Liver (tissue), 9 donors: Measurements from ENCODE around the gene FLT1. TPM values are rescaled to one million over a fixed set of nuclear protein-coding genes. Genes with fewer than 3 reads are reported as not detected.

Source experiments
- DNase-seq: peaks from one replicate; pipeline ENCODE4 v3.0.0-alpha.2; 2017; ENCODE audit warnings: low spot score
- H3K27ac ChIP-seq, 2 donors: one replicate each; pipeline ENCODE4 v1.7.0; 2013; ENCODE audit warnings: inconsistent platforms in 2 of 2, low read length in 2 of 2, control low read depth in 1 of 2, low read depth in 1 of 2, mild to moderate bottlenecking in 1 of 2
- H3K27me3 ChIP-seq, 4 donors: one replicate each; pipeline versions ENCODE4 v1.6.1 to v1.7.0; 2013; ENCODE audit warnings: low read length in 3 of 4, inconsistent platforms in 1 of 4, mild to moderate bottlenecking in 1 of 4, moderate library complexity in 1 of 4; ENCODE audit not compliant: control insufficient read depth in 4 of 4, insufficient read depth in 4 of 4
- H3K36me3 ChIP-seq, 4 donors: one replicate each; pipeline versions ENCODE4 v1.6.1 to v1.7.0; 2013; ENCODE audit warnings: low read length in 3 of 4, mild to moderate bottlenecking in 3 of 4, low read depth in 1 of 4, moderate library complexity in 1 of 4; ENCODE audit not compliant: control insufficient read depth in 4 of 4, insufficient read depth in 3 of 4
- H3K4me1 ChIP-seq, 4 donors: one replicate each; pipeline versions ENCODE4 v1.6.1 to v1.7.0; 2013; ENCODE audit warnings: low read length in 3 of 4, mild to moderate bottlenecking in 3 of 4, moderate library complexity in 1 of 4; ENCODE audit not compliant: control insufficient read depth in 4 of 4, insufficient read depth in 4 of 4
- H3K4me3 ChIP-seq, 3 donors: one replicate each; pipeline versions ENCODE4 v1.6.1 to v1.7.0; 2013; ENCODE audit warnings: low read length in 3 of 3, control low read depth in 1 of 3, low read depth in 1 of 3, mild to moderate bottlenecking in 1 of 3
- H3K9ac ChIP-seq, 2 donors: one replicate each; pipeline ENCODE4 v1.7.0; 2013; ENCODE audit warnings: low read length in 2 of 2, mild to moderate bottlenecking in 2 of 2, moderate library complexity in 2 of 2, control low read depth in 1 of 2, low read depth in 1 of 2
- H3K9me3 ChIP-seq, 4 donors: one replicate each; pipeline versions ENCODE4 v1.6.1 to v1.7.0; 2013; ENCODE audit warnings: low read length in 3 of 4; ENCODE audit not compliant: control insufficient read depth in 4 of 4
- ATF3 ChIP-seq: IDR thresholded peaks from 2 replicates; pipeline ENCODE4 v1.6.1; 2016; ENCODE audit warnings: antibody characterized with exemption
- CTCF ChIP-seq: fragments of 150-350 bp; IDR thresholded peaks from 2 replicates; pipeline ENCODE4 v1.5.1; 2017; ENCODE audit warnings: improper control_type of control experiment, low read depth, low read length; ENCODE audit not compliant: missing input control
- FOXA2 ChIP-seq: IDR thresholded peaks from 2 replicates; pipeline ENCODE4 v1.6.1; 2016; ENCODE audit warnings: antibody characterized with exemption
- GABPA ChIP-seq, 2 donors: IDR thresholded peaks in 1 of 2; conservative IDR thresholded peaks in 1 of 2; 2 replicates each; pipeline ENCODE4 v1.6.1; 2016; ENCODE audit warnings: antibody characterized with exemption in 2 of 2, mild to moderate bottlenecking in 1 of 2, moderate library complexity in 1 of 2
- HNF4A ChIP-seq, 2 donors: conservative IDR thresholded peaks; 2 replicates each; pipeline ENCODE4 v1.6.1; 2016; ENCODE audit warnings: antibody characterized with exemption in 2 of 2, mild to moderate bottlenecking in 2 of 2
- HNF4G ChIP-seq: IDR thresholded peaks from 2 replicates; pipeline ENCODE4 v1.6.1; 2016; ENCODE audit warnings: antibody characterized with exemption
- MAX ChIP-seq: IDR thresholded peaks from 2 replicates; pipeline ENCODE4 v1.6.1; 2016; ENCODE audit warnings: antibody characterized with exemption
- NR2F2 ChIP-seq: IDR thresholded peaks from 2 replicates; pipeline ENCODE4 v1.6.1; 2016; ENCODE audit warnings: antibody characterized with exemption
- RAD21 ChIP-seq, 2 donors: IDR thresholded peaks; 2 replicates each; pipeline ENCODE4 v1.6.1; 2016; ENCODE audit warnings: antibody characterized with exemption in 2 of 2, mild to moderate bottlenecking in 2 of 2
- REST ChIP-seq: IDR thresholded peaks from 2 replicates; pipeline ENCODE4 v1.6.1; 2016; ENCODE audit warnings: antibody characterized with exemption, mild to moderate bottlenecking
- ZBTB33 ChIP-seq: IDR thresholded peaks from 2 replicates; pipeline ENCODE4 v1.6.1; 2016; ENCODE audit warnings: antibody characterized with exemption
- WGBS: extraction: QIAGEN DNeasy Blood & Tissue Kit; methylation state at CpG from one replicate; pipeline ENCODE4 v1.1.7; 2013; 5-methylcytosine and 5-hydroxymethylcytosine counted together
- polyA plus RNA-seq, 2 donors: library from polyadenylated mRNA; stranded (reverse) in 1 of 2; unstranded in 1 of 2; fragments of 200-250 nt in 1 of 2; fragments of >200 nt in 1 of 2; fragmentation: Nextera tagmentation in 1 of 2; extraction: Ambion mirVana in 1 of 2; gene quantifications; one replicate each; pipeline versions ENCODE4 v1.2.1 to v1.2.3, GENCODE V29; 2013 to 2015
- total RNA-seq, 2 donors: library from RNA; depleted of rRNA; stranded (reverse); fragments of >200 nt; gene quantifications; one replicate each; pipeline ENCODE4 v1.2.3, GENCODE V29; 2014
- donor health status: healthy.
- donor health status: healthy.
- donor health status: healthy.
- donor health status: healthy.
- donor health status: healthy.

Gene FLT1
- total and polyA plus RNA-seq, 4 donors, result 4.1 to 19.7 (median 9.3) TPM

- H3K4me3 ChIP-seq, result no peak overlapping the region
- DNase-seq, result no peak
- TF ChIP-seq ZBTB33 (no peak), NR2F2 (no peak), ATF3 (no peak), HNF4A (conservative IDR thresholded peaks at IDR 0.05) (no peak), CTCF (no peak), FOXA2 (no peak), RAD21 (IDR thresholded peaks at IDR 0.05) (no peak), HNF4G (no peak)
- no peak overlapping the region for H3K27ac ChIP-seq
- 85% methylated on average over 7 of the region's 7 CpGs for WGBS
- no peaks in the 10 kb centered on the region for H3K36me3 ChIP-seq
- H3K4me1 ChIP-seq, result peaks cover 6 to 22% (median 15%) of the 10 kb centered on the region in 4 donors
- peaks cover 0 to 22% (median 6%) of the 10 kb centered on the region in 4 donors for H3K27me3 ChIP-seq
- H3K9ac ChIP-seq, result no peak overlapping the region
- no peaks in the 10 kb centered on the region for H3K9me3 ChIP-seq
Measured at GRCh38 chr13:28533441-28534166, 38.7 kb upstream of the FLT1 start.

- no peak overlapping the region for H3K27ac ChIP-seq
- no peak for TF ChIP-seq FOXA2
- no peak for TF ChIP-seq REST
- no peak for TF ChIP-seq GABPA (IDR thresholded peaks at IDR 0.05 in 1 of 2, conservative IDR thresholded peaks at IDR 0.05 in 1 of 2)
- TF ChIP-seq HNF4A (conservative IDR thresholded peaks at IDR 0.05), result no peak
- TF ChIP-seq MAX, result no peak
- TF ChIP-seq CTCF, result no peak
Measured at GRCh38 chr13:28533125-28533436, 38.2 kb upstream of the FLT1 start.

More at GRCh38 chr13:28533125-28533436, 38.2 kb upstream of the FLT1 start:
- 11% methylated on average over 10 of the region's 10 CpGs for WGBS
- no peak for DNase-seq
- Histone ChIP-seq H3K4me3 (no peak overlapping the region), H3K27me3 (peaks cover 0 to 22% (median 6%) of the 10 kb centered on the region in 4 donors), H3K9ac (no peak overlapping the region), H3K4me1 (peaks cover 6 to 22% (median 15%) of the 10 kb centered on the region in 4 donors), H3K9me3 (no peaks in the 10 kb centered on the region), H3K36me3 (no peaks in the 10 kb centered on the region)
